GM18868 (cell line): ENCODE data around the gene DAD1.
"Not testable (repeated sequence)": the region's sequence is repeated elsewhere in the genome, so short reads cannot be mapped to it uniquely, and the experiment has no call there.

Source experiments
- ATAC-seq: cut with Tn5 transposase; IDR thresholded peaks from one replicate; pipeline ENCODE4 v1.9.1; 2021; ENCODE audit warnings: mild to moderate bottlenecking, moderate library complexity; ENCODE audit not compliant: unreplicated experiment

Gene DAD1

DNA sequence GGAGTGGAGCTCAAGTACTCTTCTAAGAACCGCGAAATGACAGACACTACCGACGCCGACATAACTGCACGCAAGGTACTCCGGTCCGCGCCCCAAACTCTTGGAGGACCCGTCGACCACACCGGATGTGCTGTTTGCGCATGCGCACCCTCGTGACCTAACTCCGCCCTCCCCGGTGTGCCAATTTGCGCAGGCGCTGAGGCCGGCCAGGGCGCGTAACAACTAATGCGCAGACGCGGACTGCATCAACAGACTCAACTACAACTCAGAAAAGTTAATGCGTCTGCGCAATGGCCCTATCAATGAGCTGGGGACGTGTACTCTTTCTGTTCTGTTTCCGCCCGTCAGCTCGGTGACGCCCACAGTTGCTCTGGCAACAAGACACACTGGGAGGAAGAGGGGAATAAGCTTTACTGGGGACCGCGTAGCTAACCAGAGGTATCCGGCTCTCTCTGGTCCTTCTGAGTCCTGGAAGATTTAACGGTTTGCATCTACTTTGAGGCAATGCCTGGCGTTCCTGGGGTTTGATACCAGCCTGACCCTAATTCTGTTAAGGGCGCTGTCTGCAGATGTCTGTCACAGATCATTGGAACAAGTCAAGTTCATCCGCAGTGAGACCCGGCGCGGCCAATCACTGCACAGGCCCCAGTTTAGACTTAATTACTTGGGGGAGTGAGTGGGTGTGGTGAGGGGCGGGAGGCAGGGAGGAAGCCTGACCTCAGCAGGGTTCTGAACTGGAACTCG, at the start of gene DAD1:
Gene DAD1 (minus strand): TSS at position 129 of the 744 bp plus-strand sequence. CDS start 67 bp downstream, at position 62.
- peak; percentile 92 for ATAC-seq

DNA sequence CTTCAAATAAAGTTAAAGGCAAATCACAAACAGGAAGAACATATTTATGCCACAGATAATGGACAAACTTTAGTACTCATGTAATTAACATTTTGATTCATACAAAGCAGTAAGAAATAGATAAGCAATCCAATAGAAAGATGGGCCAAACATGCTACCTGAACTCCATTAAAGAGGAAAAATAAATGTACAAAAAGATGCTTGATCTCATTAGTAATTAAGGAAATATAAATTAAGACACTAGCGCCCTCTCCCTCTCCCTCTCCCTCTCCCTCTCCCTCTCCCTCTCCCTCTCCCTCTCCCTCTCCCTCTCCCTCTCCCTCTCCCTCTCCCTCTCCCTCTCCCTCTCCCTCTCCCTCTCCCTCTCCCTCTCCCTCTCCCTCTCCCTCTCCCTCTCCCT, 47.0 kb upstream of the DAD1 start:
- ATAC-seq = not testable (repeated sequence)

DNA sequence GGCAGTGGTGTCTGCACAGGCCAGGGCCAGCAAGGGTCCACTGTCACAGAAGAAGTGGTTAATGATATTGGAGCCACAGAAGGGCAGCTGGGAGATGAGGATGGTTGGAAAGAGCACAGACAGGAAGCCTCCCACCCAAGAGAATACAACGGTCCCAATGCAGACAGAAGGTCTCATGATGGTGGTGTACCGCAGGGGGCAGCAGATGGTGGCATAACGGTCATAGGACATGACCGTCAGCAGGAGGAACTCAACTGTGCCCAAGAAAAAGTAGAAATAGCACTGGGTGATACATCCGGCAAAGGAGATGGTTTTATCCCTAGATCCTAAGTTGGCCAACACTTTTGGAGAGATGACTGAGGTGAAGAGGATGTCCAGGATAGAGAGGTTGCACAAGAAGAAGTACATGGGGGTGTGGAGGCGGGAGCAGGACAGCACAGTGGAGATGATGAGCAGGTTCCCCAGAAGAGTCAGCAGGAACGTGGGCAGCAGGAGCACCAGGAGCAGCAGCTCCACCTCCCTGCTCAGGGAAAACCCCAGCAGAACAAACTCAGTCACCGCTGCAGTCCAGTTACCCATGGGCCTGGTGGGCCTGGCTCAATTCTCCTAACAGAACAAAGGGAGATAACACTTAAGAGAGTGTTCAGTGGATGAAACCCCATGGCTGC, 45.3 kb upstream of the DAD1 start:
- no peak for ATAC-seq

DNA sequence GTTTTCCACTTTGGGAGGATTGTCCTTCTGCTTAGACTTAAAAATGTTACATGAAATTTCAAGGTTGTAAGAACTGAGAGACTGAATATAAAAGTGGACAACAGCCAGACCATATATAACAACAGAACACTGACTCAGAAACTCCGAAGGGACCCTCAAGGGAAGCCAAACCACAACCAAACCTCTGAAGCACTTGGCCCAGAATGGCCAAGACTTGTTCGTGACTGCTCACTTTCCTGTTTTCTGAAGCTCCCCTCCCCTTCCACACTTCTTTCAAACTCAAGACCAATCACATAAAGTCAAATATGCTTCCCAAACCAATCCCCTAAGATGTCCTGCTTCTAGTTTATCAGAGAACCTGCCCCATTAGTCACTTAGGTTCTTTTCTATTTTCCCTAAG, 41.5 kb upstream of the DAD1 start:
- no peak for ATAC-seq

GRCh38 chr14:22630066-22630465, 41.0 kb upstream of the DAD1 start:
- ATAC-seq = no peak

- ATAC-seq = no peak
These were observed 40.3 kb upstream of the DAD1 start for GRCh38 chr14:22629361-22629760.

GRCh38 chr14:22627506-22628263, 38.7 kb upstream of the DAD1 start:
- ATAC-seq = no peak

DNA sequence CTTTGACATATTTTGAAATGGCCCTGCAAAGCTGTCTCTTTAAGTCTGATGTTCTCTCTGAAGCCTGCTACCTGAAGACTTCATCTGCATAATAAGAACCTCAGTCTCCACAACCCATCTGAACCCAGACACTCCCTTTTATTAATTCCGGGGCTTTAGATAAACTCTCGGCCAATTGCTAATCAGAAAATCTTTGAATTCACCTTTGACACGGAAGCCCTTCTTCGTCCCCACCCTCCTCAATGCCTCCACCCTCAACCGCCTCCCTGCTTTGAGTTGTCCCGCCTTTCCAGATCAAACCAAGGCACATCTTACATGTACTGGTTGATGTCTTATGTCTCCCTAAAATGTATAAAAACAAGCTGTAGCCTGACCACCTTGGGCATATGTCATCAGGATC, 37.6 kb upstream of the DAD1 start:
- ATAC-seq = no peak

DNA sequence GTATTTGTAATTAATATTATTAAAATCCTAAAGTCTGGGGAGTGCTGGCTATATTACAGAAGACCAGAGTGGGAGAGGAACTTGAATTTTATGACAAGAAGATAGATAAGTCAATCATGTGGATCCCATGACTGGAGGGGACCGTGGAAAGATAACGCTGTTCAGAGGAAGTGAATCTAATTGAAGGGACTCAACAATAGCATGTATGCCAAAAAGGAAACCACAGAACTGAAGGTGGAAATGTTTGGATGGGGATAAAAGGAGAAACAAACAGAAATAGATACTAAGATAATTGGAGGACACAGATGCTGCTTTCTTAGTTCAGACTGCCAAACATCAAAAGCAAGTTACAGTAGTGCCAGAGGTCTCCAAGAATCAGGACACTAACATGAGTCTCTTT, 34.0 kb upstream of the DAD1 start:
- no peak for ATAC-seq

DNA sequence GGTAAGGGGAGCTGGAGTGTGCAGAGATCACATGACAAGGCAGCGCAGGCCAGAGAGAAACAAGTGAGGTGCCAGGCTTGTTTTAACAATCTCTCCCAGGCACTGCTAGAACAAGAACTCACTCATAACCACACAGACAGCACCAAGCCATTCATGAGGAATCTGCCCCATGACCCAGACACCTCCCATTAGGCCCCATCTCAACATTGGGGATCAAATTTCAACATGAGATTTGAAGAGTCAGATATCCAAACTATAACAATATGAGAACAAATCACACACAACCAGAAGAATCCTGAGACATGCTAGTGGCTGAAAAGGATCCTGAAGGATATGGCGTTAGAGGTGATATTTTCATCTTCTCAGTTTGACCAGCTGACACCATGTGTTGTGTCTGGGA, 33.2 kb upstream of the DAD1 start:
- no peak for ATAC-seq

GRCh38 chr14:22615765-22616164, 26.7 kb upstream of the DAD1 start:
- ATAC-seq = not testable (repeated sequence)

GRCh38 chr14:22614240-22614799, 25.3 kb upstream of the DAD1 start:
- peak; percentile 55 for ATAC-seq

GRCh38 chr14:22613736-22614239, 24.8 kb upstream of the DAD1 start:
- no peak for ATAC-seq

DNA sequence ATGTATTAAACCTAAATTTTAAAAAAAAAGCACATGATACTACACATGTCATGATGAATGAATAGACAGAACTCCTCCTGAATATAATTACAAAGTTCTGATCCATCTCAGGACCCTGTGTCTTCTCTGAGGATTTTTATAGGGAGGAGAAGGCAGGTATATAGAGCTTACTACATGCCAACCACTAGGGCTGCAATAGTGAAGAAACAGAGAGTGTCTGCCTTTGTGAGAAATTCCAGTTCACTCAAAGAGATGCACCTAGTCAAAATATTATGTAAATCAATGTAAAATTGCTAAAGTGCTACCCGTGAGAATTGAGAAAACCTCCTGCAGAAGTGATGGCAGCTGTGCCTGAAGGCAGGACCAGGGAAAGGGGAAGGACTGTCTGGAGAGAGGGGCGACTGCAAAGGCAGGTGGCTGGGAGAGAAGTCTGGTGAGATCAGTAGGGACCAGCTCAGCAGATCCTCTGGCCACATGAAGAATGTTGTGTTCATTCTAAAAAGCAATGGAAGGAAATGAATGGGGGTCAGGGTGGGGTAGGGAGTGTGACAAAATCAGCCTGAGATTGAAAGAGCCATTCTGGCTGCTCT, 24.2 kb upstream of the DAD1 start:
- no peak for ATAC-seq

DNA sequence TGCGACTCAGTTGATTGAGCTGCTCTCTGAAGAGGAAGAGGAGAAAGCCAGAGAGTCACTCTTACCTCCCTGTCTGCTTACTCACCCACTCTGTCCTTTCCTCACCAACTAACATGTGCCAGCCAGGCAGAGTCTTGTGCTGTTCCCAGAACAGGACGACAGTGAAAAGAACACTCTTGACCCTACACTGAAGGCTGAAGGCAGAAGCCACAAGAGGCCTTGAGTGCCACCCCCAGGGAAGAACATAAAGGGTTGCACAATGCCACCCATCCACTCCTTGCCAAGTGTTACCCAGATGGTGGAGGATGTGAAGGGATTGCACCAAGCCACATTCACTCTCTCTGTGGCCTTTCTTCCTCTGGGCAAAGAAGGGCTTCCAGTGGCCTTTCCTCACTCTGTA, 21.9 kb upstream of the DAD1 start:
- ATAC-seq = no peak

DNA sequence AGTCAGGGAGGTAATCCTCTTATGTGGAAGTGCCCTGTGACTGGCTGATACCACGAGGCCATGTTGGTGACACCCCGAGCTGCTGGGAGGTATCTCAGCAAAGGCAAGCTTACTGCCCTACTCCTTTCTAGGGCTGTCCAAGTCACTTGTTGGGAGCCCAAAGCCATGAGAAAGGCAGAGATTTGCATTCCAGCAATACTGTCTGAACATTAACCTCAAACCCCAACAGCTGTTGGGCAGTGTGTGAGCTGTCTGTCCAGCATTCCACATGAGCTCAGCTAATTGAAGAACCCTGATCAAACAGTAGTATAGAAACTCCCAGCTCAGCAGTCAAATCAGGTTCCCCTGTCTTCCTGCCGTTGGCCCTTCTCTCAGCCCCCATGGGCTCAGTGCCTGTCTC, 18.3 kb upstream of the DAD1 start:
- no peak for ATAC-seq

DNA sequence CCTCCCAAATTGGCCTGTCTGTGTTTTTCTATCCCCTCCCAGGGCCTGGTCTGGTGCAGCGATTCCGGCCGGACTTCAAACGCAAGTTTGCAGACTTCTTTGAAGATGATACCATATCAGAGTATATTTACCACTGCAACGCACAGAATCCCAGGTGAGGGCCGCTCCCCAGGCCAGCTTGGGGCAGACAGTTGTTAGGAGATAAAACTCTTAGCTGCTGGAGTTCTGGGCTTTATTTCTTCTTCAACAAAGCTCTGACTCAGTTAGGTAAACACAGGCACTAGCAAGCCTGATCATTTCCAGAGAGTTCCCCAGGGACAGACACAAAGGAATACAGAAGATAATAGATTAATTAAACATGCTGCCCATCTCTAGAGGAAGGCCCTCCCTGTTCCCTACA, 17.4 kb upstream of the DAD1 start:
- ATAC-seq = no peak

GRCh38 chr14:22602862-22603261, 13.8 kb upstream of the DAD1 start:
- ATAC-seq = no peak

- no peak for ATAC-seq
These were observed 13.0 kb upstream of the DAD1 start for GRCh38 chr14:22601996-22602395.

DNA sequence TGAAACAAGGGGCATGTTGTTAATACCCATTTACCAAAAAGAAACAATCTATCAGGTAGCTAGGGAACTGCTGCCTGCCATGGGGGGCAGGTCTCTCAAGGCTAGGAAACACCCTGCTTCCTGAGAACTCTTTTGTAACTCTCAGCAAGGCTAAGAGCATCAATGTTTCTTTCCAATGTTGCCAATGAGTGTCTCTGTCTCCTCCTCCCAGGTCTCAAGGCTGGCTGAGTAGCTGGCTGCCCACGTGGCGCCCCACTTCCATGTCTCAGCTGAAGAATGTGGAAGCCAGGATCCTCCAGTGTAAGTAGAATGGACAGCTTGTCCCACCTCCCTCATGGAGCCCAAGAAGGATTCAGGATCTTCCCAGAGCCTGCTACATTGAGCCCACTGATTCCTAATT, 12.4 kb upstream of the DAD1 start:
- ATAC-seq = no peak

DNA sequence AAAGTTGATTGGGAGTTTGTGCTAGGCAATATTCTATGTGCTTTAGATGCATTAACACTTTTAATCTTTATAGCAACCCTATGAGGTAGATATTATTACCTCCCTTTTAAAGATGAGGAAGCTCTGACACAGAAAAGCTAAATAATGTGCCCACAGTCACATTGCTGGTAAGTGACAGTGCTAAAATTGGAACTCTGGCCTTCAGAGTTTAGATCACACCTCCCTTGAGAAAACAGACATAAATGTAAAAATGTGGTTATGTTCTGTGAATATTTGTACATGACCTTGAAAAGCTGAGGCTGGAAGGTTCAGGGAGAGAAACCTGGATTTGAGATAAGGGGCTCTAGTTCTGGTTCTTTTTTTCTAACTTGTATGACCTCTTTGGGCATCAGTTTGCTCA, 11.0 kb upstream of the DAD1 start:
- ATAC-seq = no peak
